GM12891 (cell line): Measurements from ENCODE around the gene CCDC54.

Source experiments
- PAX5 ChIP-seq: IDR thresholded peaks from 2 replicates; pipeline ENCODE4 v1.6.1; 2011; ENCODE audit warnings: low read length, moderate library complexity, mild to moderate bottlenecking; ENCODE audit not compliant: insufficient read depth, severe bottlenecking
- POLR2A ChIP-seq: IDR thresholded peaks from 2 replicates; pipeline ENCODE4 v1.6.1; 2011; ENCODE audit warnings: low read depth, low read length, control low read depth
- POLR2AphosphoS5 ChIP-seq: IDR thresholded peaks from 2 replicates; pipeline ENCODE4 v1.6.1; 2011; ENCODE audit warnings: low read depth, low read length, control low read depth
- POU2F2 ChIP-seq: IDR thresholded peaks from 2 replicates; pipeline ENCODE4 v1.6.1; 2011; ENCODE audit warnings: low read depth, mild to moderate bottlenecking, control low read depth, low read length, moderate library complexity
- SPI1 ChIP-seq: IDR thresholded peaks from 2 replicates; pipeline ENCODE4 v1.6.1; 2011; ENCODE audit warnings: low read depth, low read length, control low read depth
- TAF1 ChIP-seq: IDR thresholded peaks from 2 replicates; pipeline ENCODE4 v1.6.1; 2011; ENCODE audit warnings: low read depth, low read length, control low read depth

- TF ChIP-seq POLR2A = no peak
- TF ChIP-seq TAF1 = no peak
- no peak for TF ChIP-seq POLR2AphosphoS5
- TF ChIP-seq SPI1 = no peak
- TF ChIP-seq POU2F2 = no peak
- TF ChIP-seq PAX5 = no peak
Observed at GRCh38 chr3:107344722-107345121, 32.5 kb upstream of the CCDC54 start.
